Neural progenitor cell (in vitro differentiated cells): ENCODE data around the gene KATNBL1.

Source experiments
- CTCF ChIP-seq: fragments of 200-600 bp; sonication (generic); IDR thresholded peaks from 2 replicates; pipeline ENCODE4 v1.5.1; 2017; ENCODE audit warnings: antibody characterized with exemption, mild to moderate bottlenecking
- EZH2 ChIP-seq: fragments of 200-600 bp; sonication (generic); IDR thresholded peaks from 2 replicates; pipeline ENCODE4 v1.6.1; 2017; ENCODE audit warnings: antibody characterized with exemption, mild to moderate bottlenecking, moderate library complexity
- EZH2phosphoT487 ChIP-seq: fragments of 200-600 bp; sonication (generic); IDR thresholded peaks from 2 replicates; pipeline ENCODE4 v1.6.1; 2017; ENCODE audit warnings: antibody characterized with exemption

DNA sequence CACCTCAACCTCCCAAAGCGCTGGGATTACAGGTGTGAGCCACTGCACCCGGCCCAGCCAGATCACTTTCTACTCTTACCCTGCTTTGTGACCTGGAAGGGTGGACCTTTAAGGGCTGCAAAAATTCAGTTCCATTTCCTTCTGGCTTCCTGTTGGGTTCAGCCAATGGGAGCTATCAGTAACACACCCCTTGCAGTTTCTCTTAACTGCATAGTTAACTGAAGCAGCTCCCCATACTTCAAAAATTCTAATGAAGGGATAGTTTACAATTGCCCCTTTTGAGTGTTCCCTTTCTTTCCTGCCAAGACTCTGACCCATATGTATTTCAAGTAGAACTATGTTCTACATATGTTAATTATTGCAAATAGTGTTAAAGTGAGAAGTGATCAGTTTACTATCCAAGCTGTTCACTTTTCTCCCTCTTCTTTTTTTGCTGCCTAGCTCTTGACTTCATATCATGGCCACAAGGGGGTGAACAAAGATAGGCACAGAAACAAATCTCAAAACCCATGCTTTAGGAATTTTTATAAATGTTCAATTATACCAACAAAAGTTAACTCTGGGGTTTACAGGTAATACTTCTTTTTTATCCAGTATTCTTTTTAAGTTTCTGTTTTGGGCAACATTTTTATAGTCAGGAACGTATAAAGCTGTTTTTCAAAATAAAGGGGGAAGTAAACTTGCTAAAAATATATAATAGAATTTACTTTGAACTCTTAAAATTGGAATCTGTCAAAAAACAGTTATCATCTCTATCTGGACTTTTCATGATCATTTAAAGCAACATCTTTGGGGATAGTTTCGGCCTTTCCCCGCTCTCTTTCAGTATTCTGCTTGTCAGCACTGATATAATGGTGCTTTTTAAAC lies 99.9 kb downstream of the KATNBL1 start:
- TF ChIP-seq CTCF (peak; percentile 81), EZH2phosphoT487 (no peak), EZH2 (no peak)
